ENCODE data around the gene UBE2E2. TPM values are rescaled to one million over a fixed set of nuclear protein-coding genes. Genes with fewer than 3 reads are reported as not detected.

The UBE2E2 gene
- total RNA-seq, 1 donor from 2014 or later, result 28.7 TPM

GRCh38 chr3:23474580-23475357, 271.6 kb downstream of the UBE2E2 start:
- no peaks in the 10 kb centered on the region for H3K27me3 ChIP-seq (ENCODE audit: control insufficient read depth, insufficient read depth, low read length)
- no peak for DNase-seq (ENCODE audit: low read depth)
- no peaks in the 10 kb centered on the region for H3K36me3 ChIP-seq (ENCODE audit: control insufficient read depth, insufficient read depth, low read length)
- no peak overlapping the region for H3K4me3 ChIP-seq (ENCODE audit: low read depth, low read length)
- no peak for TF ChIP-seq CTCF (IDR thresholded peaks at IDR 0.05; ENCODE audit: insufficient read depth, low read length, poor library complexity, severe bottlenecking)

GRCh38 chr3:23475446-23475845, 272.3 kb downstream of the UBE2E2 start:
- TF ChIP-seq CTCF (IDR thresholded peaks at IDR 0.05; ENCODE audit: insufficient read depth, low read length, poor library complexity, severe bottlenecking), result no peak
- no peaks in the 10 kb centered on the region for H3K27me3 ChIP-seq (ENCODE audit: control insufficient read depth, insufficient read depth, low read length)
- H3K4me3 ChIP-seq (ENCODE audit: low read depth, low read length), result no peak overlapping the region
- H3K36me3 ChIP-seq (ENCODE audit: control insufficient read depth, insufficient read depth, low read length), result no peaks in the 10 kb centered on the region
- no peak for DNase-seq (ENCODE audit: low read depth)

GRCh38 chr3:23479026-23479425, 275.9 kb downstream of the UBE2E2 start:
- no peak for TF ChIP-seq CTCF (IDR thresholded peaks at IDR 0.05; ENCODE audit: insufficient read depth, low read length, poor library complexity, severe bottlenecking)
- H3K36me3 ChIP-seq (ENCODE audit: control insufficient read depth, insufficient read depth, low read length), result no peaks in the 10 kb centered on the region
- no peak for DNase-seq (ENCODE audit: low read depth)
- H3K27me3 ChIP-seq (ENCODE audit: control insufficient read depth, insufficient read depth, low read length), result no peaks in the 10 kb centered on the region
- H3K4me3 ChIP-seq (ENCODE audit: low read depth, low read length), result no peak overlapping the region

- H3K4me3 ChIP-seq (ENCODE audit: low read depth, low read length), result no peak overlapping the region
- H3K27me3 ChIP-seq (ENCODE audit: control insufficient read depth, insufficient read depth, low read length), result no peaks in the 10 kb centered on the region
- no peak for TF ChIP-seq CTCF (IDR thresholded peaks at IDR 0.05; ENCODE audit: insufficient read depth, low read length, poor library complexity, severe bottlenecking)
- H3K36me3 ChIP-seq (ENCODE audit: control insufficient read depth, insufficient read depth, low read length), result no peaks in the 10 kb centered on the region
- no peak for DNase-seq (ENCODE audit: low read depth)
Measured at GRCh38 chr3:23479615-23480328, 276.6 kb downstream of the UBE2E2 start.

- DNase-seq (ENCODE audit: low read depth), result no peak
- Histone ChIP-seq H3K36me3 (ENCODE audit: control insufficient read depth, insufficient read depth, low read length) (no peaks in the 10 kb centered on the region), H3K27me3 (ENCODE audit: control insufficient read depth, insufficient read depth, low read length) (no peaks in the 10 kb centered on the region), H3K4me3 (ENCODE audit: low read depth, low read length) (no peak overlapping the region)
- no peak for TF ChIP-seq CTCF (IDR thresholded peaks at IDR 0.05; ENCODE audit: insufficient read depth, low read length, poor library complexity, severe bottlenecking)
Measured at GRCh38 chr3:23480329-23480714, 277.2 kb downstream of the UBE2E2 start.

All from kidney epithelial cell (primary cell).